Osteocyte (in vitro differentiated cells): ENCODE data around the gene ABCG1. TPM values are rescaled to one million over a fixed set of nuclear protein-coding genes. Genes with fewer than 3 reads are reported as not detected.

ENCODE experiments used
- DNase-seq: peaks from one replicate; pipeline ENCODE4 v3.0.0; 2021; ENCODE audit warnings: mixed read lengths; ENCODE audit not compliant: unreplicated experiment; ENCODE audit errors: extremely low spot score
- H3K27ac Mint-ChIP-seq: one replicate; pipeline ENCODE4 v1.8.0; 2021; ENCODE audit warnings: mild to moderate bottlenecking, mixed read lengths; ENCODE audit not compliant: unreplicated experiment
- H3K27me3 Mint-ChIP-seq: one replicate; pipeline ENCODE4 v1.8.0; 2021; ENCODE audit warnings: mixed read lengths; ENCODE audit not compliant: unreplicated experiment
- H3K36me3 Mint-ChIP-seq: one replicate; pipeline ENCODE4 v1.8.0; 2021; ENCODE audit warnings: mixed read lengths; ENCODE audit not compliant: unreplicated experiment
- H3K4me1 Mint-ChIP-seq: one replicate; pipeline ENCODE4 v1.8.0; 2021; ENCODE audit warnings: mixed read lengths; ENCODE audit not compliant: unreplicated experiment
- H3K4me3 Mint-ChIP-seq: one replicate; pipeline ENCODE4 v1.8.0; 2021; ENCODE audit warnings: mild to moderate bottlenecking, moderate library complexity, mixed read lengths; ENCODE audit not compliant: unreplicated experiment
- H3K9me3 Mint-ChIP-seq: one replicate; pipeline ENCODE4 v1.8.0; 2021; ENCODE audit warnings: mixed read lengths; ENCODE audit not compliant: unreplicated experiment
- total RNA-seq: library from RNA; stranded (reverse); gene quantifications from 2 replicates; pipeline ENCODE4 v1.2.1, GENCODE V29; 2021
- TF ChIP-seq, protein P1 (sequence below): fragments of 200-600 bp; sonication (generic); IDR thresholded peaks from 2 replicates; pipeline ENCODE4 v1.5.0; 2021; ENCODE audit warnings: antibody characterized with exemption, mild to moderate bottlenecking, moderate library complexity

ABCG1 gene
- total RNA-seq, 1 donor from 2014 or later, result 16.5 TPM

GRCh38 chr21:42272984-42273600 is 54.2 kb downstream of the ABCG1 start:
- no peak overlapping the region for H3K4me3 Mint-ChIP-seq

DNA sequence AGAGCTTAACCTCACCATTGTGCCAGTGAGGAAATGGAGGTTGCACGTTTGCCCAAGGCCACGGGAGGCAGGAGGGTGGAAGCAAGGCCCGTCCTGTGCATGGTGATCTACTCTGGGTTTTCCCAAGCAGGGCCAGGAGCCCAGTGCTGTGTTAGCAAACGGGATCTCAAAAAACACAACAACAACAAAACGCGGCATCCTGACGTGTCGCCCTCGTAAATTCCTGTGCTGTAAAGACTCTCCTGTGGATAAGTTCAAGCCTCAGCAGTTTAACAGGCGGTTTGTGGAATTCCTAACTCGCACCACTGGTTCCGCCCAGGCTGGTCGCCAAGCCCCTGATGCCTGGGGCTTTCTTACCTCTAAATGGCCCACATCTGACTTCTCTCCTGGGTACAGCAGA is 57.1 kb downstream of the ABCG1 start:
- Mint-ChIP-seq H3K36me3 (peaks cover 5% of the 10 kb centered on the region), H3K4me1 (peaks cover 28% of the 10 kb centered on the region), H3K27me3 (no peaks in the 10 kb centered on the region), H3K4me3 (no peak overlapping the region), H3K27ac (no peak overlapping the region), H3K9me3 (no peaks in the 10 kb centered on the region)
- DNase-seq, result no peak
- TF ChIP-seq, protein P1, sequence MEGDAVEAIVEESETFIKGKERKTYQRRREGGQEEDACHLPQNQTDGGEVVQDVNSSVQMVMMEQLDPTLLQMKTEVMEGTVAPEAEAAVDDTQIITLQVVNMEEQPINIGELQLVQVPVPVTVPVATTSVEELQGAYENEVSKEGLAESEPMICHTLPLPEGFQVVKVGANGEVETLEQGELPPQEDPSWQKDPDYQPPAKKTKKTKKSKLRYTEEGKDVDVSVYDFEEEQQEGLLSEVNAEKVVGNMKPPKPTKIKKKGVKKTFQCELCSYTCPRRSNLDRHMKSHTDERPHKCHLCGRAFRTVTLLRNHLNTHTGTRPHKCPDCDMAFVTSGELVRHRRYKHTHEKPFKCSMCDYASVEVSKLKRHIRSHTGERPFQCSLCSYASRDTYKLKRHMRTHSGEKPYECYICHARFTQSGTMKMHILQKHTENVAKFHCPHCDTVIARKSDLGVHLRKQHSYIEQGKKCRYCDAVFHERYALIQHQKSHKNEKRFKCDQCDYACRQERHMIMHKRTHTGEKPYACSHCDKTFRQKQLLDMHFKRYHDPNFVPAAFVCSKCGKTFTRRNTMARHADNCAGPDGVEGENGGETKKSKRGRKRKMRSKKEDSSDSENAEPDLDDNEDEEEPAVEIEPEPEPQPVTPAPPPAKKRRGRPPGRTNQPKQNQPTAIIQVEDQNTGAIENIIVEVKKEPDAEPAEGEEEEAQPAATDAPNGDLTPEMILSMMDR, result no peak

More at GRCh38 chr21:42272984-42273600, 54.2 kb downstream of the ABCG1 start:
- peaks cover 40% of the 10 kb centered on the region for H3K4me1 Mint-ChIP-seq
- H3K36me3 Mint-ChIP-seq, result no peaks in the 10 kb centered on the region
- H3K27ac Mint-ChIP-seq, result no peak overlapping the region
- TF ChIP-seq, protein P1, result no peak
- H3K27me3 Mint-ChIP-seq, result no peaks in the 10 kb centered on the region
- no peaks in the 10 kb centered on the region for H3K9me3 Mint-ChIP-seq
- DNase-seq, result no peak

DNA sequence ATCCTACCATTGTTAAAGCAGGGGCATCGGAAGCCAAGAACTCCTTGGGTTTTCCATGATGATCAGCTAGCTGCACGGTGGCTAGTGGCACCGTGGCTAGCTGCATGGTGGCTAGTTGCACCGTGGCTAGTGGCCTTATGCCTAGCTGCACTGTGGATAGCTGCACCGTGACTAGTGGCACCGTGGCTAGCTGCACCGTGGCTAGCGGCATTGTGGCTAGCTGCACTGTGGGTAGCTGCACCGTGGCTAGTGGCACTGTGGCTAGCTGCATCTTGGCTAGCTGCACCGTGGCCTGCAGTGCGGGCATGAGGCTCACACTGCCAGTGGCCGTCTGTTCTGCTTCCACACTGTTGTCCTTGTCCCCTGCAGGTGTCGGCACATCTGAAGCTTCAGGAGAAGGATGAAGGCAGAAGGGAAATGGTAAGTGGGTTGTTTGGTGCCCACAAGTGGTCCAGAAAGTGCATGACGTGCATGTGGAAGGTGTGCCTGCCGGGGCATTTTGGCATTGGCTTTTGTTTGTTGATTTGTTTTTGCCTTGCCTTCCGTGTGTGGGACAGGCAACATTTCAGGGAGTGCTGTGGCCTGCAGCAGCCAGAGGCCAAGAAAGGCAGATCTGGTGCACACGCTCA is 57.7 kb downstream of the ABCG1 start:
- Mint-ChIP-seq H3K36me3 (peaks cover 5% of the 10 kb centered on the region), H3K4me3 (no peak overlapping the region), H3K27me3 (no peaks in the 10 kb centered on the region), H3K27ac (no peak overlapping the region), H3K4me1 (peaks cover 26% of the 10 kb centered on the region), H3K9me3 (no peaks in the 10 kb centered on the region)
- TF ChIP-seq, protein P1, result peak; percentile 37
- no peak for DNase-seq

DNA sequence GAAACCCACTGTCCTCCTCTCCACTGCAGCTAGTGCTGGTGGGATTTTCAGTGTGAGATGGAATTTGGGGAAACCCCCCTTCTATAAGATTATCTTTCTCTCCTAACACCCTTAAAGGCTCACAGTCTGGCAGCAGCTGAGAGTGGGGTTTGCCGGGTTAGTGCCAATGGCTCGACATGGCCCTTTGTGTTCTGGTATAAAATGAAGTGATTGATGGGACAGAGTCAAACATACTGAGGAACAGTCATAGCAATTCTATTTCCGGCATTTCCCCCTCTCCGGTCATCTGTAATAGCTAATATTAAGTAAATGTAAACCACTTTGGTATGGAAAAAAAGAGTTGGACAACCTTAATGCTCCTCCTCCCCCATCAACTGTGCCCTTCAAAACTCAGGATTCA is 58.7 kb downstream of the ABCG1 start:
- TF ChIP-seq, protein P1, result no peak
- no peaks in the 10 kb centered on the region for H3K9me3 Mint-ChIP-seq
- peaks cover 19% of the 10 kb centered on the region for H3K4me1 Mint-ChIP-seq
- no peak for DNase-seq
- H3K4me3 Mint-ChIP-seq, result no peak overlapping the region
- H3K27me3 Mint-ChIP-seq, result no peaks in the 10 kb centered on the region
- peaks cover 5% of the 10 kb centered on the region for H3K36me3 Mint-ChIP-seq
- no peak overlapping the region for H3K27ac Mint-ChIP-seq

GRCh38 chr21:42278451-42279149 is 59.7 kb downstream of the ABCG1 start:
- Mint-ChIP-seq H3K4me1 (peaks cover 9% of the 10 kb centered on the region), H3K27ac (no peak overlapping the region), H3K36me3 (peaks cover 7% of the 10 kb centered on the region), H3K4me3 (no peak overlapping the region), H3K27me3 (no peaks in the 10 kb centered on the region), H3K9me3 (no peaks in the 10 kb centered on the region)
- TF ChIP-seq, protein P1, result no peak
- DNase-seq, result no peak
